GM23248 (cell line): ENCODE results near the gene SEPTIN1.

Source experiments
- EZH2 ChIP-seq: fragments of 200-600 bp; sonication (generic); IDR thresholded peaks from 2 replicates; pipeline ENCODE4 v1.6.1; 2018; ENCODE audit warnings: antibody characterized with exemption, mild to moderate bottlenecking; ENCODE audit not compliant: insufficient read depth, poor library complexity, severe bottlenecking
- EZH2phosphoT487 ChIP-seq: fragments of 200-600 bp; sonication (generic); IDR thresholded peaks from 2 replicates; pipeline ENCODE4 v1.6.1; 2018; ENCODE audit warnings: antibody characterized with exemption, moderate library complexity, mild to moderate bottlenecking, low read depth; ENCODE audit not compliant: insufficient read depth

- TF ChIP-seq EZH2 (no peak), EZH2phosphoT487 (no peak)
Measured at GRCh38 chr16:30354423-30355143, 27.8 kb downstream of the SEPTIN1 start.
